HG02852 (cell line): ENCODE results near the gene C1QL4.

Experiments used
- ATAC-seq: cut with Tn5 transposase; IDR thresholded peaks from one replicate; pipeline ENCODE4 v1.9.1; 2021; ENCODE audit warnings: mild to moderate bottlenecking, moderate library complexity; ENCODE audit not compliant: unreplicated experiment

Gene C1QL4

DNA sequence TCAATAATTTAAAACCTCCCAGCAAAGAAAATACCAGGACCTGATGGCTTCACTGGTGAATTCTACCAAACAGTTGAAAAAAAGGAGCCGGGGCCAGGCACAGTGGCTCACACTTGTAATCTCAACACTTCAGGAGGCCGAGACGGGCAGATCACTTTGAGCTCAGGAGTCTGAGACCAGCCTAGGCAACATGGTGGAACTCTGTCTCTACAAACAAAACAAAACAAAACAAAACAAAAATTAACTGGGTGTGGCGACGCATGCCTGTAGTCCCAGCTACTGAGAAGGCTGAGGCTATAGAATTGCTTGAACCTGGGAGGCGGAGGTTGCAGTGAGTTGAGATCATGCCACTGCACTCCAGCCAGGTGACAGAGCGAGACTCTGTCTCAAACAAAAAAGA, 27.6 kb downstream of the C1QL4 start:
- ATAC-seq: no peak

DNA sequence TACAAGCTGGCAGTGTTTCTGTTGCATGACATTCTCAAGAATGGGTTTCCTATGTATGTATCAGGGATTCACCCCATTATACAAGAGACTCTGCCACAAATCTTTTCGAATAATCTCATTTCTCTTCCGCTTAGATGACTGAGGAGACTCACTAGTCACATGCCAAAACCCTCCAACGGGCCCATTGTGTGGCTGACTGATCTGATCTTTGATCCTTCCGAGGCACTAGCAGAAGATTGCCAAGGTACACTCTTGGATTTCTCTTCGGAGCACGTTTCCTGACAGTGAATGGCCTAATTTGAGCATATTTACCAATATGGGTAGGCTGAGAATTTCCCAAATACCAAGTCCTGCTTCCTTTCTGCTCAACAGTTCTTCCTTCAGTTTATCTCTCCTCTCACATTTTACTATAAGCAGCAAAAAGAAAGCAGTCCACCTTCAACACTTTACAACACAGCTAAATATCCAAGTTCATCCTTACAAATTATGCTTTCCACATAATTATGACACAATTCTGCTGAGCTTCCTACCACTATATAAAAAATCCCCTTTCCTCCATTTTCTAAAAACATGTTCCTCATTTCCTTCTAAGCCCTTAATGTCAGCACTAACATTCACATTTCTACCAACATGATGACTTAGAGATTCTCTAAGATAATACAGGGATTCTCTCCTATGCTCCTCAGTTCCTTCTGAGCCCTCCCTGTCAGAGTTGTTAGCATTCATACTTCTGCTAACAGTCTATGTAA, 31.1 kb downstream of the C1QL4 start:
- no peak for ATAC-seq

DNA sequence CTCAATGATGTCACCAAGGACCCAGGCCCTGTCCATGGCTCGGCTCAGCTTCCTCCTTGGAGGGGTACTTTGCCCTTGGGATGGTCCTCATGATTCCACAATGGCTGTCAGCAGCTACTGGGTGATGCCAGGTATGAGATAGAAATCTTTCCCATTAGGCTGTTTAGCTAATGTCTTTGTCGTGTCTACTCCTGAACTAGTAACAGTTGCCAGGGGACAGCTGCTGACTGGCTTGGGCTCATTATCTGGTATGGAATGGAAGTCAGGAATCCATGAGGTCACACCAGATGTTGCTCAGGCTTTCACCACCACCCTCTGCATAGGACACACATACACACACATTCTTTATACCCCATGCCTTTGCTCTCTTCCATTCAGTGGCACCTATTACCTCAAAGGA, 32.8 kb downstream of the C1QL4 start:
- no peak for ATAC-seq

DNA sequence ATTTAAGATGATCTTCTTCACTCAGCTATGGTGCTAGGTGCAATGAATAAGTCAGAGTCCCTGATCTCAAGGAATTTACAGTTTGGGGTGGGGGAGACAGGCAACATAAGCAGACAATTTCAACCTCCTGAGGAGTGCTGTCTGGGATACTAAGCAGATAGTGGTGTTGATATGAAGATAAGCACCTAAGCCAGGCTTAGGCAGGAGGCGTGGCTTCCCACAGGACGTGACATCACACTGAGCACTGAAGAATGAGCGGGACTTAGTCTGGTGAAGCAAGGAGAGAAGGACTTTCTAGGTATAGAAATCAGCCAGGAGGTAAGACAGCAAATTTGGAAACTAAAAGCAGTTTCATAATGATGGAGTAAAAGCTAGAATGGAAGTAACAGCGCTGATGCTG, 35.2 kb downstream of the C1QL4 start:
- ATAC-seq: no peak

DNA sequence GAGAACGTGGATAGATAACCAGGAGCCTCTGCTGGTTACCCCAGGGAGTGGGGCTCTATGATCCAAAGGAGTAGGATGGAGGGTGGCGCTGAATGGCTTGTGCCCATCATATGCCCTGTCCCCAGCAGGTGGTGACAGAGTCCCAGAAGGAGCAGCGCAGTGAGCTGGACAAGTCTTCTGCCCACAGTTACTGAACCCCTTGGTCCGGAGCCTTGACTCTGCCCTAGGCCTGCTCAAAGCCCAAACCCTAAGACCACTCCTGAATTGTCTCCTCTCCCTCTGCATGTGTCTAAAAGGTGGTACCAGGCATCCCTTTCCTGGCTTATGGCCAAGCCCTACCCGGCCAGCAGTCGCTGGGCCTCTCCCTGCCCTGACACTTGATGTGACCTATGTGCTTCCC, 38.8 kb downstream of the C1QL4 start:
- ATAC-seq: no peak

DNA sequence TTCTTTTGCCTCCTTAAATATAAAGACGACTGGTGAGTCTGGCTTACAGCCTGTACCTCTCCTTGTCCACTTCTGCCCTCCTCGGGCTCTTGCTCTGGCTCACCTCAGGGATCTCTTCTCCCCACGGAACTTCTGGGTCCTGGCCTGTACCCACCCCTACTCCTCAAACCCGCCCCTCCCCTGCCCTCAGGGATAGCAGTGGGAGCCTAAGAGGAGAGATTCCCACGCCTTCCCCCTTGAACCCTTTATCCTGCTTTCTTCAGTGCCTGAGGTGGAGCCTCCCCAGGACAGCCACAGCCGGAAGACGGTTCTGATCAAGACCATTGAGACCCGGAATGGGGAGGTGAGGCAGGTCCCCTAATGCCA, 39.3 kb downstream of the C1QL4 start:
- no peak for ATAC-seq

DNA sequence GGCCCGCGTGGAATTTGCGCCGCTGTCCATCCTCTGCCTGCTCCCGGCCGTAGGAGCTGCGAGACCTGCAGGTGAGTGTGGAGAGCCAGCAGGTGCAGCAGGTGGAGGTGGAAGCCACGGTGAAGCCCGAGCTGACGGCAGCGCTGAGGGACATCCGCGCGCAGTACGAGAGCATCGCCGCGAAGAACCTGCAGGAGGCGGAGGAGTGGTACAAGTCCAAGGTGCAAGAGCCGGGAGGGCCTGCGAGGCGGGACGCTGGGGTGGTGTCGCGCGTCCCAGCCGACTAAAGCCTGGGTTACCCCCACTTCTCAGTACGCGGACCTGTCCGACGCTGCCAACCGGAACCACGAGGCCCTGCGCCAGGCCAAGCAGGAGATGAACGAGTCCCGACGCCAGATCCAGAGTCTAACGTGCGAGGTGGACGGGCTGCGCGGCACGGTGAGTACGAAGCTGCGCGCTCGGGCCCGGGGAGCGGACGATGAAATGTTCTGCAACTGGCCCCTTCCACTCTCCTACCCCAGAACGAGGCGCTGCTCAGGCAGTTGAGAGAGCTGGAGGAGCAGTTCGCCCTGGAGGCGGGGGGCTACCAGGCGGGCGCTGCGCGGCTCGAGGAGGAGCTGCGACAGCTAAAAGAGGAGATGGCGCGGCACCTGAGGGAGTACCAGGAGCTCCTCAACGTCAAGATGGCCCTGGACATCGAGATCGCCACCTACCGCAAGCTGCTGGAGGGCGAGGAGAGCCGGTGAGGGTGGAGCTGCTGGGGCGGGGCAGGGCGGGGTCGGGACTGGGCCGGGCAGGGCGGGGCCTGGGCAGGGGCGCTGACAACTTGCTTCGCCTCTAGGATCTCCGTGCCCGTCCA, 39.9 kb downstream of the C1QL4 start:
- ATAC-seq: no peak

DNA sequence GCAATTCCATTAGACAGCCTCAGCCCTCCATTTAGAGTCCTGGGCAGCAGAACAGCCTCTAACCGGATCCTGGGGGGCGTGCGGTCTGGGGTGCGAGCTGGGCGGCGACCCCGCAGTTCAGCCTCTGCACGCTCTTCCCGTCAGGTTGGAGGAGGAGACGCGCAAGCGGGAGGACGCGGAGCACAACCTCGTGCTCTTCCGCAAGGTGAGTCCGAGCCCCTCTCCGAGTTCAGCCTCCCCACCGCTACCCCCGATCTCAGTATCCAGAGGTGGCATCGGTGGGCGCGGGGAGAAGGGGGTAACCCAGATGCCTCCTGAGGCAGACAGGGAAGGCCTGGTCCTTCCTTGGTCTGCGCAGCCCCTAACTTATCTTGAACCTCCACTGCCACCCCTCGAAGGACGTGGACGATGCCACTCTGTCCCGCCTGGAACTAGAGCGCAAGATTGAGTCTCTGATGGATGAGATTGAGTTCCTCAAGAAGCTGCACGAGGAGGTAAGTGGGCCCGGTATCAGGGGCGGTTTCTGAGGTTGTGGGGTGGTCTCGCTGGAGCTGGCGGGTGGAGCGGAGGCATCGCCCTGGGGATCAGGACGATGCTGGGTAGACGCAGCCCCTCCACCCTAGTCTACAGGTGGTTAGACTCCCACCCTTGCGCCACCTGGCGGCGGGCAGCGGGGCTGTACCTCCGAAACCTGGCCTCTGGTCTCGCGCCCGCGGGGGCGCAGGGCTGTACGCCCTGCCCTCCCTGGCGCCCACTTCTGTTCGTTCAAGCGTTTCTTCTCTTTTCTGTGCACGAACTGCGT, 40.8 kb downstream of the C1QL4 start:
- ATAC-seq: no peak

DNA sequence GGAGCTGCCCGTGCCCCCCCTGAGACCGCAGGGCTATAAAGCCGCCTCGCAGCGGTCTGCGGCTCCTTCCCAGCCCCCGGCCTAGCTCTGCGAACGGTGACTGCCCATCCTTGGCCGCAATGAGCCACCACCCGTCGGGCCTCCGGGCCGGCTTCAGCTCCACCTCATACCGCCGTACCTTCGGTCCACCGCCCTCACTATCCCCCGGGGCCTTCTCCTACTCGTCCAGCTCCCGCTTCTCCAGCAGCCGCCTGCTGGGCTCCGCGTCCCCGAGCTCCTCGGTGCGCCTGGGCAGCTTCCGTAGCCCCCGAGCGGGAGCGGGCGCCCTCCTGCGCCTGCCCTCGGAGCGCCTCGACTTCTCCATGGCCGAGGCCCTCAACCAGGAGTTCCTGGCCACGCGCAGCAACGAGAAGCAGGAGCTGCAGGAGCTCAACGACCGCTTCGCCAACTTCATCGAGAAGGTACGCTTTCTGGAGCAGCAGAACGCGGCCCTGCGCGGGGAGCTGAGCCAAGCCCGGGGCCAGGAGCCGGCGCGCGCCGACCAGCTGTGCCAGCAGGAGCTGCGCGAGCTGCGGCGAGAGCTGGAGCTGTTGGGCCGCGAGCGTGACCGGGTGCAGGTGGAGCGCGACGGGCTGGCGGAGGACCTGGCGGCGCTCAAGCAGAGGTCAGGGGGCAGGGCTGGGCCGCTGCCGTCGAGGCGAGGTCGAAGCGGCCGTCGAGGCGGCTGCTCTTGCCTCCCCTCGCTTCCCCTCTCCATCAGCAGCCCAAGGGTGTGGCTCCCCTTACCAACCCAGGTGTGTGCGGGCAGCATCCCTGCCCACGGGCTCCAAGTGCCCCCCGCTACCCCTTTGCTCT, 41.7 kb downstream of the C1QL4 start, which contains the start of gene PRPH:
Gene PRPH, plus strand, starts transcription at position 66 of the 855 bp plus-strand sequence. Its CDS starts 54 bp downstream, at position 120.
- no peak for ATAC-seq

DNA sequence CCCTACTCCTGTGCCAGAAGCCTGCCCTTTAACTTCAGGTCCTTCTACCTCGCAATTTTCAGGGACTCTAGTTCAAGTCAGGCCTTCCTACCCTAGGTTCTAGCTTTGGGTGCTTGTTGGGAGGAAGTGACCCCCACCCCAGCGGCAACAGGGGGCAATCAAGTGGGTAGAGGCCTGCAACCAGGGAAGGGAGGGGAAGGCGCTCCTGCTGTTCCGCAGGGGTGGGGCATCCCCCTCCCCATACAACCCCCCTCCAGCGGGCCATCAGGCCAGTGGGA, 42.2 kb downstream of the C1QL4 start:
- ATAC-seq: no peak

DNA sequence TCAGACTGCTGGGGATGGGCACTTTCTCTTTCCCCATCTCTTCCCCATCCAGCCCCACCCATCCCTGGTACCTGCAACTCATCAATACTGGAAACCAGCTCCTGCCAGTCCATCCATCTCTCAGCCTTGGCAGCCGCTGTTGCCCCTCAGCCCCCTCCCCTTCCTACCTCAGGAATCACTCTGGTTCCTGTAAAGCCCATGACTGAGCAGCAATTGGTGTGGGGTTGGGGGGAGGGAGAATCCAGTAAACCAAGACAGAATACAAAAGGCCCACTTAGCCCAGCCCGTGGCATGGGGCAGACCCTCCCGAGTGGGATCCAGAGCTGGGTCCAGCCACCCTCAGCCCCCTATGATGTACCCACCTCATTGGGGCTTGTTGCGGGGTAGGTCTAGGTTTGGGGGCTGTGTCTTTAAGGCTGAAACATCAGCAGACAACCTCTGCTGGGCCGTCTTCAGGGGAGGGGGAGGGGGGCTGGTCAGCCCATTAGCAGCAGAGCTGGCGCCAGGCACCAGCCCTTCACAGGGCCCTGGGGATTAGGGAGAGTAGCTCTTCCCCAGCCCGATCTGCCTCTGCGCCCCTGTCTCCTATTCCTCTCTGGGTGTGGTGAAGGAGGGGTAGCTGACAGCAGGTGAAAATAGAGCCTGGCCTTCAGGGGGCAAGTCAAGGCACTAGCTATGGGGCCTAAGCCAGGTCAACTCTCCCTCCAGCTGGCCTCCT, 42.7 kb downstream of the C1QL4 start:
- no peak for ATAC-seq

DNA sequence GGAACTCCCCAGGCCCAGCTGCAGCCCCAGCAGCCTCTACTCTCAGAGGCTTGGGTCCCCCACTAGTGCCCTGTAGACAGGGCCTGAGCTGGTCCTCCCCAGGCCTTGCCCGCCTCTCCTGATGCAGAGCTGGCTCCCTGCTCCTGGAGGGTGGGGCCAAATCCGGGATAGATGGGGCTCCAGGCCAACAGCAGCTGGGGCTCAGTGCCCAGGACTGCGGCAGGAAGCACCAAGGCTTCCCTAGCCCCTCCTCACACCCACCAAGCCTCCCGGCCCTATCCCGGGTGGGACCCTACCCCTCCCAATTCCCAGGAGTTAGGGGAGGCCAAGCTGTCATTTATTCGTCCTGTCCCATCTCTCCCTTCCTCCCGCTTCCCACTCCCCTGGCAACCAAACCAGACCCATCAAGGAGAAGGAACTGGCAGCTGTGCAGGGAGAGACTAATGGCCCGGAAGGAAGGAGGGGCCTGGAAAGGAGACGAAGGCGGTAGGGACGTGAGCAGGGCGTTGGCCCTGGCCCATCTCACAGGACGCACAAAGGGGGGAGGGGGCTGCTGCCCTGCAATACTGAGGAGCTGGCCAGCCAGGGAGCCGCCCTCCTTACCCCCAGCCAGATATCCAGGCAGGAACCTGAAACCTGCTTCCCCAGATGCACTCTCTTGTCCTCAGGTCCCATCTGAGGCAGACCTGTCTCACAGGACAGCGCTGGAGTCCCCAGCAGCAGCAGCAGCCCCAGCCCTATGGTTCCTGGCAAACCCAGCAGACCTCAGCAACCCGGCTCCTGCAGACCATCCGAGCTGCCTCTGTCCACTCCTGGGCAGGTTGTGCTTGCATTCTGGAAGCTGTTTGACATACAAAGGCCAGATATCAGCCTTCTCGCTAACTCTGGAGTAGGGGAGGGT, 43.7 kb downstream of the C1QL4 start:
- ATAC-seq: no peak

DNA sequence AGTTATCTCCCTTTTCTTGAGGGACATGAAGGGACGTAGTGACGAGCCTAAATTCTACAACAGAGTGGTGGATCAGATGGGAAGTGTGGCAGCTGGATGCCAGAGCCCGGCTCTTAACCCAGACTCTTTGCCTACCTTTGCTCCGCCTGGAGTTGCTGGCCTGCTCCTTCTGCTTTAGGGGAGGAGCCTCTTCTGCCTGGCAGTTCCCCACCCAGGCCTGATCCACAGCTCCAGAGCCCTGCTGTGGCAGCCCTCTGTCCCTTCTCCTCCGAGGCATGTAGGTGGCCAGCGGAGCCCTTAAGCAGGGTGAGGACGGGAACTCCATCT, 44.3 kb downstream of the C1QL4 start:
- ATAC-seq: no peak

DNA sequence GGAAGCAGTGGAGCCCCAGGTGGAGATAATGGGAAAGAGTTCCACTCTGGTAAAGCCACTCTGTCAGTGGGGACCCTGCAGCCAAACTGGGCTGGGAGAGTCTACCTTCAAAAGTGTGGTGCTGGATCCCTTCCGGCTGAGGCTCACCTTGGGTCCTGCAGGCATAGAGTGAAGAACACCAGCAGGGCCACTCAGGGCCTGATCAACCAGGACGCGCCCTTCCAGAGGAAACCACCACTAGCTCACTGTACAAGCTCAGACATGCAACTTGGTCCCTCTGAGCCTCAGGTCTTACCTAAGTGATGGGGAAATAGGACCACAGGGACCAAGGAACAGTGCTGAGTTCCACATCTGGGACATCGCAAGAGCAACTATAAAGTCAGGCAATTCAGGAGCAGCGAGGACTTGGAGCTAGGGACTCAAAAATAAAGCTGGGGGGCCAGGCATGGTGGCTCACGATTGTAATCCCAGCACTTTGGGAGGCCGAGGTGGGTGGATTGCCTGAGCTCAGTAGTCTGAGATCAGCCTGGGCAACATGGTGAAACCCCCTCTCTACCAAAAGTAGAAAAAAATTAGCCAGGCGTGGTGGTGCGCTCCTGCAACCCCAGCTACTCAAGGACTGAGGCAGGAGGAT, 47.9 kb downstream of the C1QL4 start:
- no peak for ATAC-seq

DNA sequence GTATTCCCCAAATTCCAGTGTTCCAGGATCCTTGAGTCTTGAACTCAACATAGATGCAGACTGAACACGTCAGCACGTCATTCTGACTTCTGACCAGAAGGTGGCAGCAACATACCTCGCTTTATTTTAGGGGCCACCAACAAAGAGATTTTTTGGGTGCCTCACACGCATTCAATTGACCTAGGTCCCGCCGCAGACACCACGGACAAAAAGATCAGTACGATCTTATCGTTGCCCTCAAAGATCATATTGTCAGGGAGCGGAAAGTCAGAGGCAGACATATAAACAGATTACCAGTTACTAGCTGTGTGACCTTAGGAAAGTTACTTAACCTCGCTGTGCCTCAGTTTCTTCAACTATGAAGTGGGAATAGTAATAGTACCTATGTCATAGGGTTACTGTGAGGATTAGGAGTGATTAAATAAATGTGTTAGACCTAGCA, 48.6 kb downstream of the C1QL4 start:
- ATAC-seq: no peak

DNA sequence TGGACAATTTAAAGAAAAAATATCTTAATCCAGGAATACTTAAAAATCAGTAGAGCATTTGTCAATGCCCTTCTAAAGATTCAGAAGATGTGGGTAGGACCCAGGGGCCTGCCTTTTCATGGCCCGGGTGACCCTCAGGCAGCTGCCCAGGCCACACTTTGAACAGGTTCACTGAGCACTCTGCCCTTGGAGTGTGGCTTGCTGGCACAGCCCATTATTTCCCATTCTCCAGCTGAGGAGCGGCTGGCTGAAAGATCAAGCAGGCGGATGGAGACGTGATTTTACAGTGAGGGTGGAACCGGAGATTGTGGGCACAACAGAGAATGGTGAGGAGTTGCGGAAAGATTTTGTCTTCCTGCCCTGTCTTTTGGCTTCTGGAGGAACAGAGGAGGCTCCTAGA, 49.1 kb downstream of the C1QL4 start:
- no peak for ATAC-seq

DNA sequence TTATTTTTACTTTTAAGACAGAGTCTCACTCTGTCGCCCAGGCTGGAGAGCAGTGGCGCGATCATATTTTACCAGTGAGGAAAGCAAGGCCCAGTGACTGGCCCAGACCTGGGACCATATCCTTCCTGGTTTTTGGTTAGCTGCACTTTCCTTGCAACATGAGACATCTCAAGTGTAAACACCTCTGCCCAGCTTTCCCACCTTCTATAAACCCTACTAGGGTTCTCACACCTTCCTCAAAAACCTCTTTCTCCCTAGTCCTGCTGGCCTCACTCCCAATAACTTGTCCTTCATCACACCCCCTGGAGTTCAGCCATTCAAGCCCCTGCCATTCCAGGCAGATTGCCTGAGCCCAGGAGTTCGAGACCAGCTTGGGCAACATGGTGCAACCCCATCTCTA, 52.3 kb downstream of the C1QL4 start:
- no peak for ATAC-seq

DNA sequence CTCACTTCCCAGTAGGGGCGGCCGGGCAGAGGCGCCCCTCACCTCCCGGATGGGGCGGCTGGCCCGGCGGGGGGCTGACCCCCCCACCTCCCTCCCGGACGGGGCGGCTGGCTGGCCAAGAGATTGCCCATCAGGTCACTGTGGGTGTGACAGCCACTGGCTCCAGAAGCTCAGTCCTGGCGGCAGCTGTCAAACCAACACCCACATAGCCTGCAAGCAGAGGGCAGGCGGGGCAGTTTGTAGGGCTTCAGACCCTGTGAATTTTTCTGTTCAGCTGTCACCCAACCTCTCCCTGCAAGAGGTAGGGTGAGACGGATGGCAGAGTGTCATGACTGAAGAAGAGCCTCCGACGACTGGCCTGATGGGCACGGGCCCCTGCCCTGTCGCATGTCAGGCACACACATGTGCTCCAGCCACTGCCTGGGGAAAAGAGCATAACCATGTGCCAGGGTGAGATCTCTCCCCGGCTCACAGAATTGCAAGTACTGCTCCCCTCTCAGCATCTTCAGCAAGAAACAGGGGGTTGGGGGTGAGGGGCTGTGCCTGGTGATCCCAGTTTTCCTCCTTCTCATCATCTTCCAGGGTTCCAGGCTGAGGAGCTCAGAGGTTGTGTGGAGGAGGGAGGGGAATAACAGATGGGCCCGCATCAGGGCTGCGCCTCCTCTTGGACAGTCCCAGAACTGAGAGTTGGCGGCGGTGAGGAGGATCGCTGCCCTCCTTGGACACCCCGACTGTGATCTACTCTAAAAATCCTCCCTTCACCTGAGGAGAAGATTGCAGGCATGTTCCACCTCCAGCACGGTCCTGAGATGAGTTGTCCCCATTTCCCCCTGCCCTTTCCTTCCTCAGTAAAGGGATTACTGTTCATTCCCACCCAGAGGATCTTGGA, 53.2 kb downstream of the C1QL4 start:
- no peak for ATAC-seq
